ENCODE measurements around the gene ZNF488.

The ZNF488 gene

GRCh38 chr10:47348661-47349470, 35.2 kb downstream of the ZNF488 start:
- DNase-seq = no peak

GRCh38 chr10:47348138-47348651, 35.9 kb downstream of the ZNF488 start, which contains the start of gene RBP3:
Gene RBP3 (plus strand): TSS chr10:47348363. CDS start chr10:47348485, 122 bp downstream.
- no peak for DNase-seq

- no peak for DNase-seq
Observed at GRCh38 chr10:47347303-47347675, 36.8 kb downstream of the ZNF488 start.

- no peak for DNase-seq
Observed at GRCh38 chr10:47346581-47347302, 37.4 kb downstream of the ZNF488 start.

- no peak for DNase-seq
Observed at GRCh38 chr10:47344996-47345870, 38.9 kb downstream of the ZNF488 start.

- no peak for DNase-seq
Observed at GRCh38 chr10:47340608-47341170, 43.4 kb downstream of the ZNF488 start.

GRCh38 chr10:47339759-47340607, 44.1 kb downstream of the ZNF488 start:
- no peak for DNase-seq

GRCh38 chr10:47339186-47339735, 44.8 kb downstream of the ZNF488 start:
- no peak for DNase-seq

- DNase-seq = no peak
Observed at GRCh38 chr10:47337310-47337709, 46.8 kb downstream of the ZNF488 start.

GRCh38 chr10:47336387-47337134, 47.5 kb downstream of the ZNF488 start:
- no peak for DNase-seq

- DNase-seq = no peak
Observed at GRCh38 chr10:47335906-47336305, 48.2 kb downstream of the ZNF488 start.

- DNase-seq = no peak
Observed at GRCh38 chr10:47334466-47335295, 49.4 kb downstream of the ZNF488 start.

- DNase-seq = no peak
Observed at GRCh38 chr10:47333532-47333931, 50.6 kb downstream of the ZNF488 start.

- DNase-seq = no peak
Observed at GRCh38 chr10:47332946-47333345, 51.1 kb downstream of the ZNF488 start.

GRCh38 chr10:47332371-47332770, 51.7 kb downstream of the ZNF488 start:
- no peak for DNase-seq

- no peak for DNase-seq
Observed at GRCh38 chr10:47331954-47332353, 52.1 kb downstream of the ZNF488 start.

- no peak for DNase-seq
Observed at GRCh38 chr10:47331491-47331890, 52.6 kb downstream of the ZNF488 start.

GRCh38 chr10:47330804-47331203, 53.3 kb downstream of the ZNF488 start:
- DNase-seq = no peak

GRCh38 chr10:47330366-47330765, 53.7 kb downstream of the ZNF488 start:
- no peak for DNase-seq

GRCh38 chr10:47329855-47330254, 54.2 kb downstream of the ZNF488 start:
- no peak for DNase-seq

Measured in cortex of kidney (tissue), 1 donor.